SW 1271 (cell line): ENCODE measurements around the gene NOL4L.
A peak's percentile ranks its signal among the peaks of the same experiment; 100 is the strongest.

Experiments used
- DNase-seq, 2 experiments: peaks; one replicate each; lab custom pipeline; 2025; lab: John Stamatoyannopoulos, UW

NOL4L gene

GRCh38 chr20:32560989-32561830 is 23.9 kb downstream of the NOL4L start:
- no peak for DNase-seq

DNA sequence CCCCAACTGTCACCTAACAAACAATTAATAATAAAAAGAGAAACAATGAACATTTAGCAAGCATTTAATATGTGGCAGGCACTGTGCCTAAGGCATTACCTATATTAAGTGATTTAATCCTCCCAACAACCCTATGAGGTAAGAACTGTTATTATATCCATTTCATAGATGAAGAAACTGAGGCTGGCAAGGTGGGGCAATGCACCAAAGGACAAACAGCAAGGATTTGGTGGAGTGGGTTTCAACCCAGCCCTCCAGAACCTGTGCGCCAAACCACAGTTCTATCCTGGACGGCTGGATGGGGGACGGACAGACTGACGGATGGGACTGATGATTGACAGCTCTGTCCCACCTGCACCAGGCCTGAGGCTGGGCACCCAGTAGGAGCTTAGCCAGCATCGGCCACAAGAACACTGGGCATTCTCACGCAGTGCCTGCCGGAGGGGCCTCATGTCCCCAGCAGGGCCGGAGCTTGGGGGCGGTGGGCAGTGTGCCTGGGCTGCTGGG is 24.6 kb downstream of the NOL4L start:
- DNase-seq = no peak

GRCh38 chr20:32559753-32560380 is 25.3 kb downstream of the NOL4L start:
- no peak for DNase-seq

- no peak for DNase-seq
These were observed 25.9 kb downstream of the NOL4L start for GRCh38 chr20:32559205-32559752.

- no peak for DNase-seq
These were observed 26.6 kb downstream of the NOL4L start for GRCh38 chr20:32558526-32558925.

DNA sequence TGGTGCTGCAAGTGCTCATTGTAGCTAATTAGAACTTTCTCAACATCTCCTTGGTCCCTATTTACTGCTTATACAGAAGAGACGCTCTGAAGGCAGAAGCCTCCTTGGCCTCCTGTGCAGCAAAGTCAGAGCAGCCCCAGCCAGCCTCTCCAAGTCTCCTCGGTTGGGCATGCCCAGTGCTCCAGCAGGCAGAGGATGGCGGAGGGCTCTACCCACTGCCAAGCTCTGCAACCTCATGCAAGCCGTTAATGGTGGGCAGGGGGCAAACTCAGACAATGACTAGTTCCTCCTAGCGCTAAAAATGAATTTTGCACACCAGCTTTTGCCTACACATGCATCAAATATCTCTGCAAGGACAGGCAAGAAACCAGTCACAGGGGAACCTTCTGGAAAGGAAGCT is 27.8 kb downstream of the NOL4L start:
- DNase-seq = no peak

GRCh38 chr20:32556312-32557184 is 28.6 kb downstream of the NOL4L start:
- DNase-seq = no peak

DNA sequence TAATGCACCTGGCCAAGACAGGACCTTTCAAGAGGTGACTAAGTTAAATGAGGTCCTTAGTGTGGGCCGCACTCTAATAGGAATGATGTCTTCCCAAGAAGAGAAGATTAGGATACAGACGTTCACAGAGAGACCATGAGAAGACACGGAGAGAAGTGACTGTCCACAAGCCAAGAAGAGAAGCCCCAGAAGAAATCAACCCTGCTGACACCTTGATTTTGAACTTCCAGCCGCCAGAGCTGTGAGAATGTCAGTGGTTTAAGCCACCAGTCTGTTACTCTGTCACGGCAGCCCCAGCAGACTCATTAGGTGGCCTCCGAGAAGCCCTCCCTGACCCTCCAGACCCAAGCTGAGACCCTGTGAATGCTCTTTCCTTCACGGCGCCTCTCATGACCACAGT is 29.5 kb downstream of the NOL4L start:
- DNase-seq = no peak

GRCh38 chr20:32554965-32555289 is 30.2 kb downstream of the NOL4L start:
- no peak for DNase-seq

GRCh38 chr20:32553618-32554017 is 31.5 kb downstream of the NOL4L start:
- no peak for DNase-seq

GRCh38 chr20:32551693-32552092 is 33.4 kb downstream of the NOL4L start:
- no peak for DNase-seq

- DNase-seq = no peak
These were observed 35.3 kb downstream of the NOL4L start for GRCh38 chr20:32549842-32550241.

DNA sequence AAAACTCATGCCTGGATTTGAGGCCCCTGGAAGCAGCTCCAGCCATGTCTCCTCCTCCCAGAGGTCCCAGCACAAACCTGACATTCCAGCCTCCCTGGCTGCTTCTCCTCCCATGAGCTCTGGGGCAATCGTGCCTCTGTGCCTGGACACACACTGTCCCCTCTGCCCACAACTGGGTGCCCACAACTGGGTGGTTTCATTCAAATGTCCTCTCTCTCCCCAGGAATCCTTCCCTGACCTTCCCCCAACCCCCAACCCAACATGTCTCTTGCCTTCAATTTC is 37.4 kb downstream of the NOL4L start:
- no peak for DNase-seq

DNA sequence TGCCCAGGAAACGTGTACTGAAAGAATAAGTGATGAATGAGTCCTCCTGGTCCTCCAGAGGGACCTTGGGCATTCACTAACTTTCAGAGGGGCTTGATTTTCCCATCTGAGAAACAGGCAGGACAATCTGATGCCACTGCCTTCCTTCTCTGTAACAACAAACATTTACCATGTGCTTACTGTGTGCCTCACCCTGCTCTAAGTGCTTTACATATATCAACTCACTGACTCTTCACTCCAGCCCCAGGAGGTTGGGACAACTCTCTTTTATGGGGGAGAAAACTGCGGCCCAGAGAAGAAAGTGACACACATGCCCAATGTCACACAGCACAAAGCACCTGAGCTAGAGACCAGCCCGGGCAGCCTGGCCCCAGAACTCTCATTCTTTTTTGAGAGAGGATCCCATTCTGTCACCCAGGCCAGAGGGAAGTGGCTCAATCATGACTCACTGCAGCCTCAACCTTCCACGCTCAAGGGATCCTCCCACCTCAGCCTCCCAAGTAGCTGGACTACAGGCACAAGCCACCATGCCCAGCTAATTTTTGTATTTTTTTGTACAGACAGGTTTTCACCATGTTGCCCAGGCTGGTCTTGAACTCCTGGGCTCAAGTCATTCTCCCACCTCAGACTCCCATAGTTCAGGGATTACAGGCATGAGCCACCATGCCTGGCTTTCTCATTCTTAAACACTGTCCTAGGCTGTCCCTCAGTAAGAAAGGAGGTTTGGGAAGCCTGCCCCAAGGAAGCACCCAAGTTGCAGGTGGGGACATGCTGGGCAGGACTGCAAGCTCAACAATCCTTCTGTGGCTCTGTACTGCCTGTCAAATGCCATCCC is 38.0 kb downstream of the NOL4L start:
- no peak for DNase-seq

GRCh38 chr20:32544893-32545840 is 40.0 kb downstream of the NOL4L start:
- peak in 1 of 2 experiments; percentile 40 for DNase-seq

DNA sequence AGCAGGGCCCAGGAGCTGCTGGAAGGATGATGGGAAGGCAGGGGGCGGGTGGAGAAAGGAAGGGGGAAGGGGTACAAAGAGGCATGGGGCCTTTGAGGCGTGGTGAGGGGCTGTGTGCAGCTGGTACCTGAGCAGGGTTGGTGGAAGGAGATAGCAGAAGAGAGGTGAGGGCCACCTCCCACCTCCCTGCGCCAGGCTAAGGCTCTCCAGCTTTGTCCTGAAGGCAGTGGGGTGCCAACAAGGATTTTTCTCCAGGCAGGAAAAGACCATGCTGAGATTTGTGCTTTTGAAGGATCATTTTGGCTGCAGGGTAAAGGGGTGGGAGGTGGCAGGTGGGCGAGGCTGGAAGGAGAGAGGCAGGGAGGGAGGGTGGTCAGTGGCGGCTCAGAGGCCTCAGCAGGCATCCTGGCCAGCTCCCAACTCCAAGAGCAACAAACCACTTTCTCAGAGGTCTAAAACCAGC is 40.8 kb downstream of the NOL4L start:
- DNase-seq = no peak

- no peak for DNase-seq
These were observed 41.4 kb downstream of the NOL4L start for GRCh38 chr20:32543570-32544259.

DNA sequence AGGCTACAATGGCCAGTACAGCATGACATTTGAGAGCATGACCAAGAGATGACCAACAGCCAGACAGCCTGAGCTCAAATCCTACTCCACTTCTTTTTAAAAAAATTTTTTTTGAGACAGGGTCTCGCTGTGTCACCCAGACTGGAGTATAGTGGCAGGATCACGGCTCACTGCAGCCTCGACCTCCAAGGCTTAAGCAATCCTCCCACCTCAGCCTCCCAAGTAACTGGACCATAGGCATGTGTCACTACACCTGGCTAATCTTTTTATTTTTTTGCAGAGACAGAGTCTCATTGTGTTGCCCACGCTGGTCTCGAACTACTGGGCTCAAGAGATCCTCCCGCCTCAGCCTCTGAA is 42.9 kb downstream of the NOL4L start:
- DNase-seq = no peak

DNA sequence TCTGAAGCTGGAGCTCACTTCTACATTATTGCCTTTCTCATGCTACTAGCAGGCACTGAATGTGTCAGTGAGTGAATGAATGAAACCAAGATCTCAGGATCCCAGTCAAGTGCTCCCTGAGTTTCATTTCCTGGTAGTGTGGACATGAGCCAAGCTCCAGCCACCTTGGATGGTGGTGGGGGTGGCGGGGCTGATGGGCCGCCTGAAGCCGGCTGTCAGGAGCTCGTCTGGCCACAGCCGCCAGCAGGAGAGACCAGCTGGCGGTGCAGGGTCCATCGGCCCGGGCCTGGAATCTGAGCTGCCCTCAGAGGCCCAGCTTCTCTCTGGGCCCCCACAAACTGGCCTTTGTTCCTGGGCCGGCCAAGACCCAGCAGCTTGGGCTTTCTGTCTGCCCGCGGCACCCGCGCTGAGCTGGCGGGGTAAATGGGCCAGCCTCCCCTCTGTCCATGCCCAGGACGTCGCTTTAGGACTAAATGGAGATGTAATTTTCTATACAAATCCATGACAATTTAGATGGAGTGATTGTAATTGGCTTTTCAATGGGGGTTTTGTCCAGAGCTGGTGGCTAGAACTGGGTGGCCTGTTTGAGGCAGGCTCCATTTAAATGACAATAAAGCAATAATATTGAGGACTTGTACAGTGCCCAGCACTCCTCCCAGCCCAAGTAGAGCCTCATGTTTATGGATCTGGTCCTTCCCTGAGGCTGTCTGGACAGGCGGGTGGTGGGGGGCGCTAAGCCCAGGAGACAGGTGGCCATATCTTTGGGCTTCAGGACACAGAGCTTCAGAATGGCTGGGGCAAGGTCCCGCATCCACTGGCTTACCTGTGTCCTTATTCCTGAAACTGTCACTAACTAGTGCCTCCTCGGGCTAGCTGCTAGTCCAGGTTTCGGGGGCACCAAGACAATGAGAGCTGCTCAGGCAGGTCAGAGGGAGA is 43.5 kb downstream of the NOL4L start:
- DNase-seq = no peak
